SK-N-SH (cell line): ENCODE measurements around the gene CSNK1D.

Source experiments
- FOSL2 ChIP-seq: IDR thresholded peaks from 2 replicates; pipeline ENCODE4 v1.4.0; 2012; ENCODE audit warnings: low read depth, mild to moderate bottlenecking, moderate library complexity, borderline replicate concordance
- FOXM1 ChIP-seq: IDR thresholded peaks from 2 replicates; pipeline ENCODE4 v1.4.0; 2012; ENCODE audit warnings: low read depth, mild to moderate bottlenecking
- MXI1 ChIP-seq: IDR thresholded peaks from 2 replicates; pipeline ENCODE4 v1.6.1; 2012; ENCODE audit warnings: mild to moderate bottlenecking, low read depth, low read length, improper control_type of control experiment
- POLR2AphosphoS5 ChIP-seq: IDR thresholded peaks from 2 replicates; pipeline ENCODE4 v1.6.1; 2012; ENCODE audit warnings: low read depth, low read length
- RCOR1 ChIP-seq: fragments of 150-350 bp; IDR thresholded peaks from 2 replicates; pipeline ENCODE4 v1.6.1; 2017; ENCODE audit warnings: antibody characterized with exemption, low read length
- SMC3 ChIP-seq: IDR thresholded peaks from 2 replicates; pipeline ENCODE4 v1.6.1; 2012; ENCODE audit warnings: low read depth, low read length, improper control_type of control experiment
- TAF1 ChIP-seq: IDR thresholded peaks from 2 replicates; pipeline ENCODE4 v1.6.1; 2012; ENCODE audit warnings: low read depth, mild to moderate bottlenecking, low read length, moderate library complexity, borderline replicate concordance
- TCF12 ChIP-seq: IDR thresholded peaks from 2 replicates; pipeline ENCODE4 v1.4.0; 2012
- YY1 ChIP-seq: IDR thresholded peaks from 2 replicates; pipeline ENCODE4 v1.4.0; 2012; ENCODE audit warnings: low read depth, mild to moderate bottlenecking
- TF ChIP-seq, protein P1 (sequence below): IDR thresholded peaks from 2 replicates; pipeline ENCODE4 v1.4.0; 2012; ENCODE audit warnings: low read depth, borderline replicate concordance
- TF ChIP-seq, protein P2 (sequence below): fragments of 200-600 bp; sonication (generic); IDR thresholded peaks from 2 replicates; pipeline ENCODE4 v1.6.1; 2017; ENCODE audit warnings: antibody characterized with exemption, mild to moderate bottlenecking, moderate library complexity

DNA sequence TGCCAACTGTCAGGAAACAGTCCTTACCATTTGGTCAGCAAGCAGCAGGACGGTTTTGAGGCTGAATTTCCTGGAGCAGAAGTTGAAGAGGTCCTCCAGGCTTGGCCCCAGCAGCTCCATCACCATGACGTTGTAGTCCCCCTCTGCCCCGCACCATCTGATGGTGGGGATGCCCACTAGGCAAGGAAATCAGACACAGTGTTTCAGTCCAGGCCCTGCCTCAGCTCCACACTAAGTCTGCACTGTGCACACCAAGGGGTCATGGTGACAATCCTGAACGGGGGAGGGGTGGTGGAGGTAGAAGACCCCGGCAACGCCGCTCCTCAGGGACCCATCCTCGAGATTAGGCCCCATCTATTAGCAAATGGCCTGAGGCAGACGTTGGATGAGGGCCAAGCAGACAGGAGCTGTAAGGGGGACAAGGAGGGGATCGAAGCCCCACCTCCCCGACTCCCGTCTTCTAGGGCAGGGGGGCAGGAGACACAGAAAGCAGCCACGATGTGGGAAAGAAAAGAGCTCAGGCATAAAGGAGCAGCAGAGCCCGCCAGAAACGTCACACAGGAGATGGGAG, 18.0 kb downstream of the CSNK1D start:
- TF ChIP-seq SMC3 (no peak), MXI1 (no peak), FOXM1 (no peak), TAF1 (no peak), YY1 (no peak), POLR2AphosphoS5 (no peak), RCOR1 (no peak), FOSL2 (no peak), TCF12 (no peak)
- TF ChIP-seq, protein P1, sequence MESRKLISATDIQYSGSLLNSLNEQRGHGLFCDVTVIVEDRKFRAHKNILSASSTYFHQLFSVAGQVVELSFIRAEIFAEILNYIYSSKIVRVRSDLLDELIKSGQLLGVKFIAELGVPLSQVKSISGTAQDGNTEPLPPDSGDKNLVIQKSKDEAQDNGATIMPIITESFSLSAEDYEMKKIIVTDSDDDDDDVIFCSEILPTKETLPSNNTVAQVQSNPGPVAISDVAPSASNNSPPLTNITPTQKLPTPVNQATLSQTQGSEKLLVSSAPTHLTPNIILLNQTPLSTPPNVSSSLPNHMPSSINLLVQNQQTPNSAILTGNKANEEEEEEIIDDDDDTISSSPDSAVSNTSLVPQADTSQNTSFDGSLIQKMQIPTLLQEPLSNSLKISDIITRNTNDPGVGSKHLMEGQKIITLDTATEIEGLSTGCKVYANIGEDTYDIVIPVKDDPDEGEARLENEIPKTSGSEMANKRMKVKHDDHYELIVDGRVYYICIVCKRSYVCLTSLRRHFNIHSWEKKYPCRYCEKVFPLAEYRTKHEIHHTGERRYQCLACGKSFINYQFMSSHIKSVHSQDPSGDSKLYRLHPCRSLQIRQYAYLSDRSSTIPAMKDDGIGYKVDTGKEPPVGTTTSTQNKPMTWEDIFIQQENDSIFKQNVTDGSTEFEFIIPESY, result no peak
- TF ChIP-seq, protein P2, sequence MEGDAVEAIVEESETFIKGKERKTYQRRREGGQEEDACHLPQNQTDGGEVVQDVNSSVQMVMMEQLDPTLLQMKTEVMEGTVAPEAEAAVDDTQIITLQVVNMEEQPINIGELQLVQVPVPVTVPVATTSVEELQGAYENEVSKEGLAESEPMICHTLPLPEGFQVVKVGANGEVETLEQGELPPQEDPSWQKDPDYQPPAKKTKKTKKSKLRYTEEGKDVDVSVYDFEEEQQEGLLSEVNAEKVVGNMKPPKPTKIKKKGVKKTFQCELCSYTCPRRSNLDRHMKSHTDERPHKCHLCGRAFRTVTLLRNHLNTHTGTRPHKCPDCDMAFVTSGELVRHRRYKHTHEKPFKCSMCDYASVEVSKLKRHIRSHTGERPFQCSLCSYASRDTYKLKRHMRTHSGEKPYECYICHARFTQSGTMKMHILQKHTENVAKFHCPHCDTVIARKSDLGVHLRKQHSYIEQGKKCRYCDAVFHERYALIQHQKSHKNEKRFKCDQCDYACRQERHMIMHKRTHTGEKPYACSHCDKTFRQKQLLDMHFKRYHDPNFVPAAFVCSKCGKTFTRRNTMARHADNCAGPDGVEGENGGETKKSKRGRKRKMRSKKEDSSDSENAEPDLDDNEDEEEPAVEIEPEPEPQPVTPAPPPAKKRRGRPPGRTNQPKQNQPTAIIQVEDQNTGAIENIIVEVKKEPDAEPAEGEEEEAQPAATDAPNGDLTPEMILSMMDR, result no peak
